ENCODE measurements around the gene SPAG16. TPM values are rescaled to one million over a fixed set of nuclear protein-coding genes. Genes with fewer than 3 reads are reported as not detected.

SPAG16 gene
- total RNA-seq, 3 donors from 2014 or later, result 25.3 to 42.0 (median 41.7) TPM

GRCh38 chr2:213246497-213247281 lies 37.6 kb upstream of the SPAG16 start:
- DNase-seq (ENCODE audit: low spot score in 2 of 2), result no peak
- Histone ChIP-seq H3K27me3 (no peaks in the 10 kb centered on the region), H3K4me3 (no peak overlapping the region), H3K4me1 (no peaks in the 10 kb centered on the region), H3K36me3 (no peaks in the 10 kb centered on the region), H3K9me3 (no peaks in the 10 kb centered on the region), H3K27ac (no peak overlapping the region)
- intact Hi-C loops (cut with DNase I; ENCODE audit: low total_unique reads), result no loop called here
- TF ChIP-seq CTCF (IDR thresholded peaks at IDR 0.05), result peak; percentile 76 to 78 (median 77)
- TF ChIP-seq POLR2A (IDR thresholded peaks at IDR 0.05), result no peak

- DNase-seq (ENCODE audit: low spot score in 2 of 2), result no peak
- intact Hi-C loops (cut with DNase I; ENCODE audit: low total_unique reads), result no loop called here
- no peaks in the 10 kb centered on the region for H3K4me1 ChIP-seq
- no peak overlapping the region for H3K4me3 ChIP-seq
- H3K27me3 ChIP-seq, result no peaks in the 10 kb centered on the region
- H3K36me3 ChIP-seq, result no peaks in the 10 kb centered on the region
- no peaks in the 10 kb centered on the region for H3K9me3 ChIP-seq
- TF ChIP-seq POLR2AphosphoS5 (IDR thresholded peaks at IDR 0.05) (no peak), POLR2A (IDR thresholded peaks at IDR 0.05) (no peak), CTCF (IDR thresholded peaks at IDR 0.05) (no peak)
- no peak overlapping the region for H3K27ac ChIP-seq
Observed at GRCh38 chr2:213247566-213247965, 36.7 kb upstream of the SPAG16 start.

- no peaks in the 10 kb centered on the region for H3K36me3 ChIP-seq
- intact Hi-C loops (cut with DNase I; ENCODE audit: low total_unique reads), result no loop called here
- H3K9me3 ChIP-seq, result no peaks in the 10 kb centered on the region
- no peak for TF ChIP-seq POLR2A (IDR thresholded peaks at IDR 0.05)
- TF ChIP-seq POLR2AphosphoS5 (IDR thresholded peaks at IDR 0.05), result no peak
- TF ChIP-seq CTCF (IDR thresholded peaks at IDR 0.05), result no peak
- no peaks in the 10 kb centered on the region for H3K4me1 ChIP-seq
- H3K27me3 ChIP-seq, result no peaks in the 10 kb centered on the region
- no peak for DNase-seq (ENCODE audit: low spot score in 2 of 2)
- no peak overlapping the region for H3K27ac ChIP-seq
- H3K4me3 ChIP-seq, result no peak overlapping the region
Observed at GRCh38 chr2:213248637-213249036, 35.6 kb upstream of the SPAG16 start.

- H3K27ac ChIP-seq, result no peak overlapping the region
- no peaks in the 10 kb centered on the region for H3K4me1 ChIP-seq
- H3K4me3 ChIP-seq, result no peak overlapping the region
- intact Hi-C loops (cut with DNase I; ENCODE audit: low total_unique reads), result no loop called here
- no peaks in the 10 kb centered on the region for H3K27me3 ChIP-seq
- TF ChIP-seq POLR2A (IDR thresholded peaks at IDR 0.05) (no peak), POLR2AphosphoS5 (IDR thresholded peaks at IDR 0.05) (no peak), CTCF (IDR thresholded peaks at IDR 0.05) (no peak)
- no peak for DNase-seq (ENCODE audit: low spot score in 2 of 2)
- no peaks in the 10 kb centered on the region for H3K9me3 ChIP-seq
- no peaks in the 10 kb centered on the region for H3K36me3 ChIP-seq
Observed at GRCh38 chr2:213249502-213249901, 34.8 kb upstream of the SPAG16 start.

GRCh38 chr2:213251618-213252017 lies 32.6 kb upstream of the SPAG16 start:
- no peak for DNase-seq (ENCODE audit: low spot score in 2 of 2)
- no peaks in the 10 kb centered on the region for H3K9me3 ChIP-seq
- H3K27me3 ChIP-seq, result no peaks in the 10 kb centered on the region
- no peaks in the 10 kb centered on the region for H3K4me1 ChIP-seq
- H3K27ac ChIP-seq, result no peak overlapping the region
- H3K4me3 ChIP-seq, result no peak overlapping the region
- no peaks in the 10 kb centered on the region for H3K36me3 ChIP-seq
- no peak for TF ChIP-seq POLR2AphosphoS5 (IDR thresholded peaks at IDR 0.05)
- TF ChIP-seq CTCF (IDR thresholded peaks at IDR 0.05), result peak in 2 of 3 donors; percentile 56 to 59
- intact Hi-C loops (cut with DNase I; ENCODE audit: low total_unique reads), result no loop called here

All from breast epithelium (tissue), 4 donors.